Uterus (tissue), 2 donors: Measurements from ENCODE around the gene SYT9.

Experiments
- POLR2A ChIP-seq, 2 donors: fragments of 450-650 bp; IDR thresholded peaks; one replicate each; pipeline ENCODE4 v1.6.1; 2016; ENCODE audit warnings: antibody characterized with exemption in 2 of 2, mild to moderate bottlenecking in 1 of 2, moderate library complexity in 1 of 2
- TF ChIP-seq, protein P1 (sequence below), 4 experiments: fragments of 200-600 bp in 2 of 4; fragments of 450-650 bp in 2 of 4; sonication (generic) in 2 of 4; IDR thresholded peaks; one replicate each; pipeline ENCODE4 v1.5.1; 2016 to 2019; ENCODE audit warnings: antibody characterized with exemption in 4 of 4, mild to moderate bottlenecking in 2 of 4, moderate library complexity in 1 of 4

DNA sequence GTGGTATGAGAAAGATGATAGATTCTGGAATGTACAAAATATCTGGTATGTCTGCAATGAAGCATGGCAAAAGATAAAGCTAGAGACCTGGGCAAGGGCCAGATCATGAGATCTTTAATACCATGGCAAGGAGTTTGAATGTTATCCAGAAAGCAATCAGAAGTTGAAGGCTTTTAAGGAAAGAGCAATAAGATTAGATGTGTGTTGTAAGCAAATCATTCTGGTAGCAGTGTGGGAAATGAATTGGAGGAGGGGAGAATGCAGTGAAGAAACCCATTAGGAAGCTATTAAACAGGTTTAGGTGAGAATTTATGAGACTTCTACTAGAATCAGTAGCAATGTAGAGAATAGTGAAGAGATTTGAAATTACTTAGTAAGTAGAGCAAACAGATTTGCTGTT, 32.2 kb upstream of the SYT9 start:
- TF ChIP-seq, protein P1, sequence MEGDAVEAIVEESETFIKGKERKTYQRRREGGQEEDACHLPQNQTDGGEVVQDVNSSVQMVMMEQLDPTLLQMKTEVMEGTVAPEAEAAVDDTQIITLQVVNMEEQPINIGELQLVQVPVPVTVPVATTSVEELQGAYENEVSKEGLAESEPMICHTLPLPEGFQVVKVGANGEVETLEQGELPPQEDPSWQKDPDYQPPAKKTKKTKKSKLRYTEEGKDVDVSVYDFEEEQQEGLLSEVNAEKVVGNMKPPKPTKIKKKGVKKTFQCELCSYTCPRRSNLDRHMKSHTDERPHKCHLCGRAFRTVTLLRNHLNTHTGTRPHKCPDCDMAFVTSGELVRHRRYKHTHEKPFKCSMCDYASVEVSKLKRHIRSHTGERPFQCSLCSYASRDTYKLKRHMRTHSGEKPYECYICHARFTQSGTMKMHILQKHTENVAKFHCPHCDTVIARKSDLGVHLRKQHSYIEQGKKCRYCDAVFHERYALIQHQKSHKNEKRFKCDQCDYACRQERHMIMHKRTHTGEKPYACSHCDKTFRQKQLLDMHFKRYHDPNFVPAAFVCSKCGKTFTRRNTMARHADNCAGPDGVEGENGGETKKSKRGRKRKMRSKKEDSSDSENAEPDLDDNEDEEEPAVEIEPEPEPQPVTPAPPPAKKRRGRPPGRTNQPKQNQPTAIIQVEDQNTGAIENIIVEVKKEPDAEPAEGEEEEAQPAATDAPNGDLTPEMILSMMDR (IDR thresholded peaks at IDR 0.05), result no peak
- no peak for TF ChIP-seq POLR2A (IDR thresholded peaks at IDR 0.05)
